Activated CD4-positive, CD25-positive, alpha-beta regulatory T cell treated with anti-CD3 and anti-CD28 coated beads, Interleukin-2, amount 50 U/mL, for 16 hours (primary cell): ENCODE measurements around the gene KRT6C.
"Not testable (repeated sequence)": the region's sequence is repeated elsewhere in the genome, so short reads cannot be mapped to it uniquely, and the experiment has no call there.

Experiments used
- DNase-seq: peaks from one replicate; pipeline ENCODE4 v3.0.0-alpha.2; 2020; ENCODE audit warnings: low read depth, low spot score

Gene KRT6C

GRCh38 chr12:52499806-52500560 is 26.4 kb upstream of the KRT6C start:
- no peak for DNase-seq

GRCh38 chr12:52498946-52499345 is 25.3 kb upstream of the KRT6C start:
- DNase-seq, result no peak

- DNase-seq, result no peak
Observed at GRCh38 chr12:52497975-52498374, 24.4 kb upstream of the KRT6C start.

GRCh38 chr12:52496590-52497071 is 23.0 kb upstream of the KRT6C start:
- no peak for DNase-seq

GRCh38 chr12:52496054-52496453 is 22.4 kb upstream of the KRT6C start:
- DNase-seq, result no peak

GRCh38 chr12:52495389-52495788 is 21.8 kb upstream of the KRT6C start:
- no peak for DNase-seq

GRCh38 chr12:52494518-52494917 is 20.9 kb upstream of the KRT6C start:
- no peak for DNase-seq

GRCh38 chr12:52494100-52494499 is 20.5 kb upstream of the KRT6C start:
- no peak for DNase-seq

- DNase-seq, result no peak
Observed at GRCh38 chr12:52493172-52493571, 19.6 kb upstream of the KRT6C start, which contains the start of gene KRT6A. Gene KRT6A, minus strand, starts transcription at chr12:52493257. Its CDS starts 69 bp downstream, at chr12:52493188.

GRCh38 chr12:52492405-52492804 is 18.8 kb upstream of the KRT6C start:
- not testable (repeated sequence) for DNase-seq

GRCh38 chr12:52491495-52491894 is 17.9 kb upstream of the KRT6C start:
- not testable (repeated sequence) for DNase-seq

GRCh38 chr12:52488736-52489135 is 15.1 kb upstream of the KRT6C start:
- DNase-seq, result no peak

GRCh38 chr12:52487744-52488443 is 14.3 kb upstream of the KRT6C start:
- not testable (repeated sequence) for DNase-seq

GRCh38 chr12:52487211-52487610 is 13.6 kb upstream of the KRT6C start:
- no peak for DNase-seq

GRCh38 chr12:52486166-52487105 is 12.8 kb upstream of the KRT6C start:
- DNase-seq, result no peak

- DNase-seq, result no peak
Observed at GRCh38 chr12:52480073-52480472, 6.5 kb upstream of the KRT6C start.

GRCh38 chr12:52477651-52478050 is 4.0 kb upstream of the KRT6C start:
- no peak for DNase-seq

- no peak for DNase-seq
Observed at GRCh38 chr12:52474212-52474611, 607 bp upstream of the KRT6C start.

GRCh38 chr12:52469853-52470252 is 3.8 kb downstream of the KRT6C start:
- DNase-seq, result no peak

GRCh38 chr12:52464897-52465296 is 8.7 kb downstream of the KRT6C start:
- DNase-seq, result no peak

GRCh38 chr12:52461693-52462092 is 11.9 kb downstream of the KRT6C start:
- no peak for DNase-seq

GRCh38 chr12:52458861-52459260 is 14.7 kb downstream of the KRT6C start:
- no peak for DNase-seq
